ENCODE data around the gene C10orf67.
A peak's percentile ranks its signal among the peaks of the same experiment; 100 is the strongest.
"Not testable (repeated sequence)": the region's sequence is repeated elsewhere in the genome, so short reads cannot be mapped to it uniquely, and the experiment has no call there.

C10orf67 gene

GRCh38 chr10:23362069-23362830 is 17.7 kb upstream of the C10orf67 start:
- DNase-seq: no peak

DNA sequence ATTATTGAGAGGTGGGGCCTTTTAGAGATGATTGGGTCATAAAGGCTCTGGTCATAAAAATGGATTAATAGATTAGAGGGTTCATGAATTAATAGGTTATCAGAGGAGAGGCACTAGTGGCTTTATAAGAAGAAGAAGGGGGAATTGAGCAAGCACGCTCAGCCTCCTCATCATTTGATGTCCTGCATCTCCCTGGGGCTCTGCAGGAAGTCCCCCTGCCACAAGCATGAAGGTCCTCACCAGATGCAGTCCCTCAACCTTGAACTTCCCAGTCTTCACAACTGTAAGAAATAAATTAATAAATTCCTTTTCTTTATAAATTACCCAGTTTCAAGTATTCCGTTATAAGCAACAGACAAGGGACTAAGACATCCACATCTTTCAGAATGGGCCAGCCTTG is 17.1 kb upstream of the C10orf67 start:
- DNase-seq: no peak

DNA sequence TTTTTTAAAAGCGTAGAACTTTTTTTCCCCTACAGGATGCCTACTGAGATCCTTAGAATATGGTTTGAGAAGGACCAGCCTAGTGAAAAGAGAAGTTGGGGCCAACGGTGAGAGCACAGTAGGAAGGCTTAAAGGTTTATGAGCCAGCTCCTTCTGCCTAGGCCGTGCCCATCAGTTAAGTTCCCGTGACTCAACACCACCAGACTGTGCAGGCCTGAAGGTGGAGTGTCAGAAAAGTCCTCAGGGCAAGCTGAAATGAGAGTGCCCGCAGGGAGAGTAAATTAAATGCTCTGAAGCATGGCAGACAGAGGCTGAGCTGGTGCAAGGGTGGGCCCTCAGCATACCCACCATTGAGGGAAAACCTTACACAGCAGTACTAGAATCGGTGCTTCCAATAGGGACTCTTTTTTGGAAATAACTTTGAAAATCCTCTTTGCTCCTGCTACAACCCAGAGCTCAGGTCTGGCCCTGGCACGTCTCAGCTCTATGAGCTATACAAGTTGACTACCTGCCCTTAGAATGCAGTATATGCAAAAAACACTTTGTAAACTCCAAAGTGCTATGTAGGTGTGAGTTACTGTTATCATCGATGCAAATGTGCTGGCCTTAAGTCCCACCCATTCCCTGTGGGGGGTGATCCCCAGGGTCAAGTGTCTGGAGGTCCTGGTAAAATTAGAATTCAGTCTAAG is 15.2 kb upstream of the C10orf67 start:
- no peak for DNase-seq

GRCh38 chr10:23358357-23358756 is 13.8 kb upstream of the C10orf67 start:
- no peak for DNase-seq

DNA sequence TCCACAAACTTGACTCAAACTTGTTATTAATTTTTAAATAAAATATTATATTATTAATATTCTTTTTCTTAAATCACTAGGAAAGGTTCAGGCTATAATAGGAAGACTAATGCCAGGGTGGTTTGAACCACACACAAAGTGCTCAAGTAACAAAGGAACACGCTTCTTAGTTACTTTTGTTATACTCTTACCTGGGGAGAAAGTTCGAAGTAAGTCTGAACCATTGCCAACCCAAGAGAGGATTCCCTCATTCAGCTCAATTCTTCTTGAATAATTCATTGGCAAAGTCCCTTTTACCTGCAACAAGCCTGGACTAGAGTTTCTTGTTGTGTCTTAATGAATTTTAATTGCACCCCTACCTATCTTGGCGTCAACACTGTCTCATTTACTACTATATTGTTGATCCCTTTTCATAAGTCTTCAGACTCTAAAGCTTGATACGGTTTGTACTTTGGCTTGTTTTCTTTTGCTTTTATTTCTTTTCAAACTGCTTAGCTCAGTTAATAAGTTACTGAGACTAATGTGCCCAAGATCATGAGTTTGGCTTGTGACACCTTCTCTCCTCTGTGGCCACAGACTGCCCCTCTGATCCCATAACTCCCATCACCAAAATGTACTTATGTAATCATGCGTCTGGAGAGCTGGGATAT is 10.2 kb upstream of the C10orf67 start:
- DNase-seq: no peak

- DNase-seq: no peak
Observed at GRCh38 chr10:23351926-23352519, 7.4 kb upstream of the C10orf67 start.

GRCh38 chr10:23350706-23351105 is 6.1 kb upstream of the C10orf67 start:
- not testable (repeated sequence) for DNase-seq

DNA sequence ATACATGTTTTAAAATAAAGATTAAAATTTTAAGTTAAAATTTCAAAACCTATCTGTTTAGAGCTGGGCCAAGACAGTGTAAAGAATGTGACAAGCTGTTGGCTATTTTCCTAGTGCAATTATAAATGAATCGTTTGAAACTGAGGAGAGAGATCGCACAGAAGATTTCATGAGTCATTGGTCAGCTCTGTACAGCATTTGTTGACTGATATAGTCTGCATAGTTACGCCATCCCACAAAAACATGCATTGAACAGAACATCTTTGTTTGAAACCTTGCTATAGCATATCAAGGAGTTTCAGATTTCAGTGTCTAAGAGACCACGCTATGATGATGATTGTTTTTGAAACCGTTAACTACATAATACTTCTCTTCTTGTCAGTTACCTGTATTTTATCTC is 1.3 kb upstream of the C10orf67 start:
- DNase-seq: no peak

- peak; percentile 1 for DNase-seq
Observed at GRCh38 chr10:23343591-23344240, 881 bp downstream of the C10orf67 start.

GRCh38 chr10:23342213-23342884 is 2.2 kb downstream of the C10orf67 start:
- DNase-seq: no peak

- no peak for DNase-seq
Observed at GRCh38 chr10:23341004-23341403, 3.6 kb downstream of the C10orf67 start.

DNA sequence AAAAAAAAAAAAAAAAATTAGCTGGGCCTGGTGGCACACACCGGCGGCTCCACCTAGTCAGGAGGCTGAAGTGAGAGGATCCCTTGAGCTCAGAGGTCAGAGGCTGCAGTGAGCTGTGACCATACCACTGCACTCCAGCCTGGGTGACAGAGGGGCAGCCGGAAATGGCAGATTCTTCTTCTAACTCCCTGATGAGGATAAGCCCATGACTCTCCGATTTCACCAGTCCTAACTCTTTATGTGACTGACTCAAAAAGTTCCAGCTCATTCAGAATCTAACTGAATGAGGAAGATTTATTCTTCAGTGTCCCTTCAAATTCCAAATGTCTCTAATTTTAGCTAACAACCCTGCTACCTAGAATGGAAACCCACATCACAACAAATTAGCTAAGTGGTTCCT is 4.2 kb downstream of the C10orf67 start:
- no peak for DNase-seq

DNA sequence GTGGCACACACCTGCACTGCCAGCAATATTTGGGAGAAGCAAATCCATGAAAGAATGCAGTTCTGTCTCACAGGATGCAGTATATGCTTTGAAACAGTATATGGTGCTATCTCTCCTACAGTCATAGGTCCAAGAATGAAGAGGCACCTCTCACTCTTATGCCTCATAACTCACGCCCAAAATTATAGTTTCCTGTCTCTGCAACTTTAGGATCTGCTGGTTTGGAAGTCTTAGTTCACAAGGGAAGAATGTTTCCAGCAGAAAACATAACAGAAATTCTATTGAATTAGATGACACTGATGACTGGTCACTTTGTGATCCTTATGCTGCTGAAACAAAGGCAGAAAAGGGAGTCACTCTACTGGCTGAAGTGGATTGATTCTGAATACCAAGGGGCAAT is 5.7 kb downstream of the C10orf67 start:
- no peak for DNase-seq

DNA sequence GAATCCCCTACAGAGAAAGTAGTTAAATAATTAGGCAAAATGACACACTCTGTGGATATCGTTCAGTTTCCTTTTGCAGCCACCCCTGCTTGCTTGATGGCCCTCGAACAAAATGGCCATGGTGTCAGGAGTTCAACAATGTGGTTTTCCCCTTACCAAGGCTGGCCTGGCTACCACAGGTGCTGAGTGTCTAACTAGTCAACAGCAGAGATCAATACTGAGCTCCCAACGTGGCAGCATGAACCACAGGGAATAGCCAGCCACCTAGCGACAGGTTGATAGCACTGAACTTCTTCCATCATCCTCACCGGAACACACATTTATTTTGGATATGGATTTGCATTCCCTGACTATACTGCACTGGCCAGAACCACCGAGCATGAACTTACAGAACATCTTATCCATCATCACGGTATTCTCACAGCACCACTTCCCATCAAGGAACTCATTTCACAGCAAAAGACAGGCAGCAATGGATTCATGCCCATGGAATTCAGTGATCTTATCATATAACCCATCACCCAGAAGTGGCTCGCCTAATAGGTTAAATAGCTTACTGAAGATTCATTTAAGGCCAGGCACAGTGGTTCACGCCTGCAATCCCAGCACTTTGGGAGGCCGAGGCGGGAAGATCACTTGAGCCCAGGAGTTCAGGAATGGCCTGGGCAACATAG is 6.3 kb downstream of the C10orf67 start:
- DNase-seq: no peak

DNA sequence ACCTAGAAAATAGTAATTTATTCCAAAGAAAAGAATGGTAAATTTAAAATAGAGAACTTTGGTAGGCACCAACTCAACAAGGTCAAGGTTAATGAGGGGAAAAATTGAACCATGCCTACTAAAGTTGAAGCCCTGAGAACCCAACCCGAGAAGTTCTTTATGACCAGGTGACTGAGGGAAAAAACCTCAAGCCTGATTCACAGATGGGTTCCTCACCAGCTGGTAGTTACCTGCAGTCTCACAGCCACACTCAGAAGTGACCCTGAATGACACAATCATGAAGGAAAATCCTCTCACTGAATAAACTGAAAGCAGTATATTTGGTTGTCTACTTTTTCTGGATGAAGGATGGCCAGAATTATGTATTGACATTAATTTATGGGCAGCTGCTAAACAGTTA is 7.0 kb downstream of the C10orf67 start:
- DNase-seq: no peak

GRCh38 chr10:23331567-23332301 is 12.9 kb downstream of the C10orf67 start:
- no peak for DNase-seq

DNA sequence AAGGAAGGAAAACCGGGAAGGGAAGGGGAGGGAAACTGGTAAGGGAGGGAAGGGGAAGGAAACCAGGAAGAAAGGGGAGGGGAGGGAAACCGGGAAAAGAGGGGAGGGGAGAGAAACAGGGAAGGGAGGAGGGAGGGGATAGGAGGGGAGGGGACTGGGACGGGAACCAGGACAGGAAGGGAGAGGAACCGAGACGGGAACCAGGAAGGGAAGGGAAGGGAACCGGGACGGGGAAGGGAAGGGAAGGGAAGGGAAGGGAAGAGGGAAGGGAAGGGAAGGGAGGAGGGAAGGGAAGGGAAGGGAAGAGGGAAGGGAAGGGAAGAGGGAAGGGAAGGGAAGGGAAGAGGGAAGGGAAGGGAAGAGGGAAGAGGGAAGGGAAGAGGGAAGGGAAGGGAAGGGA is 13.6 kb downstream of the C10orf67 start:
- DNase-seq: no peak

DNA sequence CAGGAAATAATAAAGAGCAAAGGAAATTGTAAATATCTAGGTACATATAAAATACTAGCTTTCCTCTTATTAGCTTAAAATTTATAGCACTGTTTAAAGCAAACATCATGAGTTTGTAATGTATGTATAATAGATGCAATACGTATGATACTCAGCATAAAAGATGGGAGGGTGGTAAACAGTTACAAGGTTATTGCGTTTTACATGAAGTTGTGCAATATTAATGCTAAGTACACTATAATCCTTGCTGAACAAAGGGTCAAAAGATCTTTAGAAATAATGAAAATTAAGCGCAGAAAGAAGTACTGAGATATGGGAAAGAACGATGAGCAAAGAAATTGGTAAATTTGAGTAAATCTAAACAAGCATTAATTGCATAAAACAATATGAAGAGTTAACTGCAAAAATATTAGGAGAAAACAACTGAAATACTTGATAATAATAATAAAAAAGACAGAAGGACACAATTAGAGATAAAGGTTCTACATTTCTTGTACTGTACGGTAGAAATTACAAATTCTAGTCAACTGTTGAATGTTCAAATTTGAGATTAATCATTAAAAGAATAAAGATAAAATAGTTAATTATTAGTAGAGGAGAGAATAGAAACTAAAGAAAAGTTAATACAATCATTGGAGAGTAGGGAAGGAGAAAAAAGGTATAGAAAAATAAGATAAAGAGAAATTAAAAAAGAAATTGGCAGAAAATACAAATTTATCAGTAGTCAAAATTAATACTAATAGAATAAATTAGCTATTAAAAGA is 17.9 kb downstream of the C10orf67 start:
- DNase-seq: no peak

GRCh38 chr10:23325132-23325531 is 19.5 kb downstream of the C10orf67 start:
- DNase-seq: no peak

DNA sequence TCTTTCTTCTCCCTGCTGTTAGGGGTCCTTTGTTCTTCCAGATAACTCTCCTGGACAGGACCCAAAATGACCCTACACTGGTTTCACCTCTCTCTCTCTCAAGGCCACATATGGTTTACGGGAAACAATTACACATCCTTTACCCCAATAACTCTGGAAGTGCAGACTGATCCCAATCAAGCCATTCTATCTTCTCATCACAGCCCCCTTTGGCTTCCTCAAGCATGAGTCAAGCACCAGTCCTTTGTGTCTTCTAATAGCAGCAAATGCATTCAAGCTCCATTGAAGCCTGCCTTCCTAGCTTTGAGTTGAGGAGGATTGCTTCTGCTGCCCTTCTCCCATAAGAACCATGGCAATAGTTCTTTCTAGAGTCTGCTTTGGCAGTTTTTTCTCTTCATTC is 20.2 kb downstream of the C10orf67 start:
- no peak for DNase-seq
